ENCODE data around the gene DCBLD1.

Gene DCBLD1

GRCh38 chr6:117496383-117496990 is 14.0 kb downstream of the DCBLD1 start:
- DNase-seq = no peak
- Mint-ChIP-seq H3K9me3 (no peaks in the 10 kb centered on the region), H3K27ac (no peak overlapping the region), H3K4me3 (no peak overlapping the region), H3K4me1 (peaks cover 14% of the 10 kb centered on the region), H3K36me3 (no peaks in the 10 kb centered on the region), H3K27me3 (no peaks in the 10 kb centered on the region)
- CTCF ChIA-PET = interaction anchor here (1.5 kb wide), 1 partner anchor 47 kb away, joined by 4 read pairs; no protein-coding TSS in a partner anchor

- Mint-ChIP-seq H3K36me3 (no peaks in the 10 kb centered on the region), H3K27ac (no peak overlapping the region), H3K4me1 (peaks cover 14% of the 10 kb centered on the region), H3K27me3 (no peaks in the 10 kb centered on the region), H3K9me3 (no peaks in the 10 kb centered on the region), H3K4me3 (no peak overlapping the region)
- CTCF ChIA-PET = interaction anchor here (1.5 kb wide), 1 partner anchor 47 kb away, joined by 4 read pairs; no protein-coding TSS in a partner anchor
- DNase-seq = no peak
These were observed 14.8 kb downstream of the DCBLD1 start for GRCh38 chr6:117497237-117497636.

- Mint-ChIP-seq H3K9me3 (no peaks in the 10 kb centered on the region), H3K27ac (no peak overlapping the region), H3K4me3 (no peak overlapping the region), H3K27me3 (no peaks in the 10 kb centered on the region), H3K36me3 (no peaks in the 10 kb centered on the region), H3K4me1 (peaks cover 14% of the 10 kb centered on the region)
- CTCF ChIA-PET = no interaction called here
- DNase-seq = no peak
These were observed 15.7 kb downstream of the DCBLD1 start for GRCh38 chr6:117498159-117498558.

- no peaks in the 10 kb centered on the region for H3K9me3 Mint-ChIP-seq
- H3K27me3 Mint-ChIP-seq = no peaks in the 10 kb centered on the region
- CTCF ChIA-PET = no interaction called here
- H3K4me3 Mint-ChIP-seq = no peak overlapping the region
- peaks cover 6% of the 10 kb centered on the region for H3K4me1 Mint-ChIP-seq
- no peak for DNase-seq
- no peak overlapping the region for H3K27ac Mint-ChIP-seq
- no peaks in the 10 kb centered on the region for H3K36me3 Mint-ChIP-seq
These were observed 19.2 kb downstream of the DCBLD1 start for GRCh38 chr6:117501722-117502121.

- H3K9me3 Mint-ChIP-seq = no peaks in the 10 kb centered on the region
- no peak overlapping the region for H3K4me3 Mint-ChIP-seq
- CTCF ChIA-PET = no interaction called here
- H3K27me3 Mint-ChIP-seq = no peaks in the 10 kb centered on the region
- DNase-seq = no peak
- H3K36me3 Mint-ChIP-seq = no peaks in the 10 kb centered on the region
- peaks cover 6% of the 10 kb centered on the region for H3K4me1 Mint-ChIP-seq
- no peak overlapping the region for H3K27ac Mint-ChIP-seq
These were observed 20.1 kb downstream of the DCBLD1 start for GRCh38 chr6:117502580-117502979.

- Mint-ChIP-seq H3K27me3 (no peaks in the 10 kb centered on the region), H3K9me3 (no peaks in the 10 kb centered on the region), H3K4me3 (no peak overlapping the region), H3K36me3 (no peaks in the 10 kb centered on the region), H3K27ac (no peak overlapping the region), H3K4me1 (peaks cover 2% of the 10 kb centered on the region)
- DNase-seq = no peak
- CTCF ChIA-PET = no interaction called here
These were observed 20.7 kb downstream of the DCBLD1 start for GRCh38 chr6:117503211-117503610.

- Mint-ChIP-seq H3K27me3 (peaks cover 3% of the 10 kb centered on the region), H3K4me3 (no peak overlapping the region), H3K9me3 (no peaks in the 10 kb centered on the region), H3K36me3 (no peaks in the 10 kb centered on the region), H3K4me1 (no peaks in the 10 kb centered on the region), H3K27ac (no peak overlapping the region)
- CTCF ChIA-PET = interaction anchor here (1.1 kb wide), 1 partner anchor 51 kb away, joined by 3 read pairs; no protein-coding TSS in a partner anchor
- no peak for DNase-seq
These were observed 22.1 kb downstream of the DCBLD1 start for GRCh38 chr6:117504478-117505144.

- Mint-ChIP-seq H3K4me1 (no peaks in the 10 kb centered on the region), H3K27ac (no peak overlapping the region), H3K36me3 (no peaks in the 10 kb centered on the region), H3K9me3 (no peaks in the 10 kb centered on the region), H3K27me3 (peaks cover 3% of the 10 kb centered on the region), H3K4me3 (no peak overlapping the region)
- no peak for DNase-seq
- CTCF ChIA-PET = no interaction called here
These were observed 22.8 kb downstream of the DCBLD1 start for GRCh38 chr6:117505311-117505710.

GRCh38 chr6:117506180-117506835 is 23.8 kb downstream of the DCBLD1 start:
- Mint-ChIP-seq H3K9me3 (no peaks in the 10 kb centered on the region), H3K4me3 (no peak overlapping the region), H3K4me1 (no peaks in the 10 kb centered on the region), H3K27ac (no peak overlapping the region), H3K27me3 (peaks cover 3% of the 10 kb centered on the region), H3K36me3 (no peaks in the 10 kb centered on the region)
- DNase-seq = no peak
- CTCF ChIA-PET = no interaction called here

GRCh38 chr6:117506907-117507306 is 24.4 kb downstream of the DCBLD1 start:
- no peak for DNase-seq
- H3K27me3 Mint-ChIP-seq = peaks cover 3% of the 10 kb centered on the region
- H3K36me3 Mint-ChIP-seq = no peaks in the 10 kb centered on the region
- CTCF ChIA-PET = no interaction called here
- H3K4me3 Mint-ChIP-seq = no peak overlapping the region
- no peaks in the 10 kb centered on the region for H3K4me1 Mint-ChIP-seq
- H3K9me3 Mint-ChIP-seq = no peaks in the 10 kb centered on the region
- no peak overlapping the region for H3K27ac Mint-ChIP-seq

- Mint-ChIP-seq H3K4me1 (no peaks in the 10 kb centered on the region), H3K27me3 (peaks cover 3% of the 10 kb centered on the region)
These were observed 26.0 kb downstream of the DCBLD1 start for GRCh38 chr6:117508450-117508971.

GRCh38 chr6:117509021-117509420 is 26.5 kb downstream of the DCBLD1 start:
- DNase-seq = no peak
- Mint-ChIP-seq H3K36me3 (no peaks in the 10 kb centered on the region), H3K27ac (no peak overlapping the region), H3K27me3 (peaks cover 3% of the 10 kb centered on the region), H3K4me3 (no peak overlapping the region), H3K9me3 (no peaks in the 10 kb centered on the region), H3K4me1 (no peaks in the 10 kb centered on the region)
- CTCF ChIA-PET = interaction anchor here (0.9 to 1.0 kb wide), 2 partner anchors 41 to 67 kb away, joined by 3 read pairs; no protein-coding TSS in a partner anchor

More at GRCh38 chr6:117508450-117508971, 26.0 kb downstream of the DCBLD1 start:
- DNase-seq = no peak
- Mint-ChIP-seq H3K4me3 (no peak overlapping the region), H3K27ac (no peak overlapping the region), H3K36me3 (no peaks in the 10 kb centered on the region), H3K9me3 (no peaks in the 10 kb centered on the region)
- CTCF ChIA-PET = interaction anchor here (0.8 to 1.0 kb wide), 2 partner anchors 49 to 68 kb away, joined by 3 read pairs; no protein-coding TSS in a partner anchor

GRCh38 chr6:117512056-117512828 is 29.8 kb downstream of the DCBLD1 start:
- Mint-ChIP-seq H3K27ac (no peak overlapping the region), H3K4me1 (no peaks in the 10 kb centered on the region), H3K27me3 (peaks cover 5% of the 10 kb centered on the region), H3K36me3 (no peaks in the 10 kb centered on the region), H3K4me3 (no peak overlapping the region), H3K9me3 (no peaks in the 10 kb centered on the region)
- CTCF ChIA-PET = no interaction called here
- DNase-seq = no peak

- no peak for DNase-seq
- no peaks in the 10 kb centered on the region for H3K9me3 Mint-ChIP-seq
- CTCF ChIA-PET = no interaction called here
- no peaks in the 10 kb centered on the region for H3K4me1 Mint-ChIP-seq
- no peak overlapping the region for H3K27ac Mint-ChIP-seq
- H3K4me3 Mint-ChIP-seq = no peak overlapping the region
- peaks cover 9% of the 10 kb centered on the region for H3K27me3 Mint-ChIP-seq
- H3K36me3 Mint-ChIP-seq = no peaks in the 10 kb centered on the region
These were observed 30.6 kb downstream of the DCBLD1 start for GRCh38 chr6:117512987-117513573.
